Panc1 (cell line): Measurements from ENCODE around the gene EML6. TPM values are rescaled to one million over a fixed set of nuclear protein-coding genes. Genes with fewer than 3 reads are reported as not detected.

ENCODE experiments used
- ATAC-seq: fragments of 200-7000 bp; cut with Tn5 transposase; 2 replicates; pipeline ENCODE4 v1.9.1; 2020; ENCODE audit warnings: mild to moderate bottlenecking, moderate library complexity
- BruUV-seq: library from RNA; stranded (reverse); fragments of 400-500 nt; replicated peaks from 2 replicates; lab custom pipeline; 2021; lab: Mats Ljungman, UMichigan
- CTCF ChIA-PET: fragments of 300-600 bp; sonication (Branson Sonifier 250); formaldehyde crosslinking; loops from one replicate; lab custom pipeline; 2022; ENCODE audit warnings: antibody characterized with exemption; lab: Charles Lee
- POLR2A ChIA-PET: fragments of 300-600 bp; sonication (Branson Sonifier 250); formaldehyde crosslinking; loops from one replicate; lab custom pipeline; 2022; ENCODE audit warnings: antibody characterized with exemption; lab: Charles Lee
- DNase-seq: peaks from one replicate; pipeline ENCODE4 v3.0.0-alpha.2; 2010; ENCODE audit warnings: low read depth, low spot score
- H3K27ac ChIP-seq: 2 replicates; pipeline ENCODE4 v1.5.1; 2011; ENCODE audit warnings: mild to moderate bottlenecking, low read length, inconsistent platforms
- H3K27me3 ChIP-seq: fragments of 200-500 bp; sonication (Bioruptor generic); 2 replicates; pipeline ENCODE4 v1.6.0; 2014; ENCODE audit warnings: low read length, inconsistent platforms; ENCODE audit not compliant: control insufficient read depth, insufficient read depth
- H3K36me3 ChIP-seq: fragments of 200-500 bp; sonication (Bioruptor generic); 2 replicates; pipeline ENCODE4 v1.5.1; 2014; ENCODE audit warnings: inconsistent platforms, mild to moderate bottlenecking, low read length, moderate library complexity; ENCODE audit not compliant: control insufficient read depth, insufficient read depth
- H3K4me1 ChIP-seq: 2 replicates; pipeline ENCODE4 v1.5.1; 2011; ENCODE audit warnings: inconsistent platforms, mild to moderate bottlenecking, low read length, moderate library complexity; ENCODE audit not compliant: control insufficient read depth, insufficient read depth
- H3K4me3 ChIP-seq, 2 experiments: 2 replicates each; pipeline ENCODE4 v1.5.1; 2011 to 2012; ENCODE audit warnings: low read depth in 2 of 2, low read length in 2 of 2, mild to moderate bottlenecking in 2 of 2, inconsistent platforms in 1 of 2, moderate library complexity in 1 of 2
- H3K9me3 ChIP-seq: fragments of 200-500 bp; sonication (Bioruptor generic); 2 replicates; pipeline ENCODE4 v1.5.1; 2014; ENCODE audit warnings: low read depth, mild to moderate bottlenecking, inconsistent platforms, low read length, moderate library complexity; ENCODE audit not compliant: control insufficient read depth, insufficient read depth
- CTCF ChIP-seq: fragments of 450-650 bp; IDR thresholded peaks from 2 replicates; pipeline ENCODE4 v1.5.1; 2017; ENCODE audit warnings: mild to moderate bottlenecking
- POLR2AphosphoS5 ChIP-seq: IDR thresholded peaks from 2 replicates; pipeline ENCODE4 v1.6.1; 2012; ENCODE audit warnings: mild to moderate bottlenecking, low read depth, low read length, moderate library complexity
- REST ChIP-seq, 2 experiments: IDR thresholded peaks; 2 replicates each; pipeline ENCODE4 v1.6.1; 2011 to 2012; ENCODE audit warnings: low read depth in 2 of 2, control low read depth in 1 of 2, low read length in 1 of 2, mild to moderate bottlenecking in 1 of 2, moderate library complexity in 1 of 2; ENCODE audit not compliant: insufficient read depth in 1 of 2
- SIN3A ChIP-seq: IDR thresholded peaks from 2 replicates; pipeline ENCODE4 v1.6.1; 2012; ENCODE audit warnings: low read depth, mild to moderate bottlenecking, low read length, moderate library complexity, borderline replicate concordance; ENCODE audit not compliant: insufficient read depth
- TCF7L2 ChIP-seq: IDR thresholded peaks from 2 replicates; pipeline ENCODE4 v1.6.1; 2011; ENCODE audit warnings: mild to moderate bottlenecking, low read depth, low read length, inconsistent platforms
- in situ Hi-C: cut with HindIII; loops from 2 replicates; pipeline ENCODE4 v1.10.0; 2016; ENCODE audit warnings: low sequenced_read_pairs, low pct_unique_long_range_greater_than_20kb
- intact Hi-C: fragments of 100-400 bp; cut with micrococcal nuclease; formaldehyde crosslinking; loops from one replicate; pipeline ENCODE4 v1.10.0; 2022; ENCODE audit not compliant: unreplicated experiment
- total RNA-seq: library from RNA; stranded (reverse); gene quantifications from one replicate; pipeline ENCODE4 v1.2.1, GENCODE V29; 2021; ENCODE audit not compliant: unreplicated experiment

Gene EML6
- total RNA-seq, 1 experiment from 2014 or later = 6.3 TPM

- ChIA-PET POLR2A (no interaction called here), CTCF (no interaction called here)
- DNase-seq (no peak), ATAC-seq (no peak)
- no peak for TF ChIP-seq SIN3A
- TF ChIP-seq POLR2AphosphoS5 = no peak
- TF ChIP-seq TCF7L2 = no peak
- no peak for TF ChIP-seq REST (IDR thresholded peaks at IDR 0.05; ENCODE audit: insufficient read depth in 1 of 2, low read depth in 2 of 2, low read length in 1 of 2)
- no peak for TF ChIP-seq CTCF
- in situ Hi-C loops (no loop called here), intact Hi-C loops (no loop called here)
- BruUV-seq = no TSS peak
- H3K4me1 ChIP-seq = no peaks in the 10 kb centered on the region
- no peak overlapping the region for H3K4me3 ChIP-seq
- no peak overlapping the region for H3K27ac ChIP-seq
- H3K27me3 ChIP-seq = no peaks in the 10 kb centered on the region
- H3K9me3 ChIP-seq = no peaks in the 10 kb centered on the region
- no peaks in the 10 kb centered on the region for H3K36me3 ChIP-seq
Observed at GRCh38 chr2:54830546-54830945, 107.1 kb downstream of the EML6 start.

- Histone ChIP-seq H3K27ac (no peak overlapping the region), H3K9me3 (no peaks in the 10 kb centered on the region), H3K36me3 (no peaks in the 10 kb centered on the region), H3K4me3 (no peak overlapping the region), H3K4me1 (no peaks in the 10 kb centered on the region), H3K27me3 (no peaks in the 10 kb centered on the region)
- in situ Hi-C loops = no loop called here
- BruUV-seq = no TSS peak
- no peak for TF ChIP-seq POLR2AphosphoS5
- no peak for TF ChIP-seq TCF7L2
- TF ChIP-seq REST (IDR thresholded peaks at IDR 0.05; ENCODE audit: insufficient read depth in 1 of 2, low read depth in 2 of 2, low read length in 1 of 2) = no peak
- no peak for TF ChIP-seq SIN3A
- no peak for TF ChIP-seq CTCF
- ATAC-seq (no peak), DNase-seq (no peak)
- intact Hi-C loops = no loop called here
- POLR2A ChIA-PET = interaction anchor here (0.6 kb wide), 1 partner anchor 385 kb away, joined by 3 read pairs; no protein-coding TSS in a partner anchor
- CTCF ChIA-PET = no interaction called here
Observed at GRCh38 chr2:54831480-54831879, 108.0 kb downstream of the EML6 start.
